GM12873 (cell line): ENCODE measurements around the gene SHISA9.

Source experiments
- CTCF ChIP-seq: IDR thresholded peaks from 2 replicates; pipeline ENCODE4 v1.5.1; 2012; ENCODE audit warnings: low read depth, mild to moderate bottlenecking, moderate library complexity, low read length, control low read depth; ENCODE audit not compliant: insufficient read depth; ENCODE audit errors: missing control alignments

Gene SHISA9

GRCh38 chr16:12998361-12999085 lies 97.1 kb downstream of the SHISA9 start:
- no peak for TF ChIP-seq CTCF

- TF ChIP-seq CTCF, result no peak
These were observed 98.0 kb downstream of the SHISA9 start for GRCh38 chr16:12999368-12999767.

GRCh38 chr16:13005721-13006247 lies 104.4 kb downstream of the SHISA9 start:
- no peak for TF ChIP-seq CTCF

GRCh38 chr16:13012601-13013000 lies 111.2 kb downstream of the SHISA9 start:
- no peak for TF ChIP-seq CTCF

GRCh38 chr16:13013043-13013442 lies 111.6 kb downstream of the SHISA9 start:
- TF ChIP-seq CTCF, result no peak

- no peak for TF ChIP-seq CTCF
These were observed 113.1 kb downstream of the SHISA9 start for GRCh38 chr16:13014476-13014875.

GRCh38 chr16:13018026-13018425 lies 116.6 kb downstream of the SHISA9 start:
- no peak for TF ChIP-seq CTCF
